22Rv1 (cell line): ENCODE data around the gene PURB.

Experiments used
- ZFX ChIP-seq: fragments of 450-650 bp; IDR thresholded peaks from 2 replicates; pipeline ENCODE4 v1.6.1; 2017; ENCODE audit warnings: antibody characterized with exemption, borderline replicate concordance
- TF ChIP-seq, protein P1 (sequence below): fragments of 450-650 bp; IDR thresholded peaks from 2 replicates; pipeline ENCODE4 v1.5.1; 2017; ENCODE audit warnings: mild to moderate bottlenecking

- TF ChIP-seq, protein P1, sequence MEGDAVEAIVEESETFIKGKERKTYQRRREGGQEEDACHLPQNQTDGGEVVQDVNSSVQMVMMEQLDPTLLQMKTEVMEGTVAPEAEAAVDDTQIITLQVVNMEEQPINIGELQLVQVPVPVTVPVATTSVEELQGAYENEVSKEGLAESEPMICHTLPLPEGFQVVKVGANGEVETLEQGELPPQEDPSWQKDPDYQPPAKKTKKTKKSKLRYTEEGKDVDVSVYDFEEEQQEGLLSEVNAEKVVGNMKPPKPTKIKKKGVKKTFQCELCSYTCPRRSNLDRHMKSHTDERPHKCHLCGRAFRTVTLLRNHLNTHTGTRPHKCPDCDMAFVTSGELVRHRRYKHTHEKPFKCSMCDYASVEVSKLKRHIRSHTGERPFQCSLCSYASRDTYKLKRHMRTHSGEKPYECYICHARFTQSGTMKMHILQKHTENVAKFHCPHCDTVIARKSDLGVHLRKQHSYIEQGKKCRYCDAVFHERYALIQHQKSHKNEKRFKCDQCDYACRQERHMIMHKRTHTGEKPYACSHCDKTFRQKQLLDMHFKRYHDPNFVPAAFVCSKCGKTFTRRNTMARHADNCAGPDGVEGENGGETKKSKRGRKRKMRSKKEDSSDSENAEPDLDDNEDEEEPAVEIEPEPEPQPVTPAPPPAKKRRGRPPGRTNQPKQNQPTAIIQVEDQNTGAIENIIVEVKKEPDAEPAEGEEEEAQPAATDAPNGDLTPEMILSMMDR = no peak
- TF ChIP-seq ZFX = no peak
Observed at GRCh38 chr7:44893710-44894234, 8.4 kb upstream of the PURB start.
